ENCODE measurements around the gene SLC35F4.

SLC35F4 gene

GRCh38 chr14:57847706-57848105 lies 18.2 kb downstream of the SLC35F4 start:
- no peak for DNase-seq

- no peak for DNase-seq
Observed at GRCh38 chr14:57847096-57847495, 18.8 kb downstream of the SLC35F4 start.

GRCh38 chr14:57846596-57846995 lies 19.3 kb downstream of the SLC35F4 start:
- no peak for DNase-seq

- no peak for DNase-seq
Observed at GRCh38 chr14:57845802-57846531, 19.9 kb downstream of the SLC35F4 start.

- no peak for DNase-seq
Observed at GRCh38 chr14:57845316-57845715, 20.6 kb downstream of the SLC35F4 start.

GRCh38 chr14:57837267-57837666 lies 28.6 kb downstream of the SLC35F4 start:
- DNase-seq = no peak

- no peak for DNase-seq
Observed at GRCh38 chr14:57835766-57836165, 30.1 kb downstream of the SLC35F4 start.

GRCh38 chr14:57834961-57835360 lies 30.9 kb downstream of the SLC35F4 start:
- no peak for DNase-seq

GRCh38 chr14:57834001-57834598 lies 31.8 kb downstream of the SLC35F4 start:
- no peak for DNase-seq

- no peak for DNase-seq
Observed at GRCh38 chr14:57833323-57833722, 32.6 kb downstream of the SLC35F4 start.

GRCh38 chr14:57831981-57832380 lies 33.9 kb downstream of the SLC35F4 start:
- DNase-seq = no peak

- no peak for DNase-seq
Observed at GRCh38 chr14:57828713-57829112, 37.2 kb downstream of the SLC35F4 start.

GRCh38 chr14:57823015-57823660 lies 42.8 kb downstream of the SLC35F4 start:
- no peak for DNase-seq

- DNase-seq = no peak
Observed at GRCh38 chr14:57822081-57822480, 43.8 kb downstream of the SLC35F4 start.

GRCh38 chr14:57820581-57820980 lies 45.3 kb downstream of the SLC35F4 start:
- DNase-seq = no peak

- no peak for DNase-seq
Observed at GRCh38 chr14:57818511-57818910, 47.4 kb downstream of the SLC35F4 start.

- no peak for DNase-seq
Observed at GRCh38 chr14:57816568-57817284, 49.2 kb downstream of the SLC35F4 start.

- DNase-seq = no peak
Observed at GRCh38 chr14:57814726-57815125, 51.2 kb downstream of the SLC35F4 start.

- no peak for DNase-seq
Observed at GRCh38 chr14:57812741-57813140, 53.2 kb downstream of the SLC35F4 start.

GRCh38 chr14:57811998-57812546 lies 53.8 kb downstream of the SLC35F4 start:
- no peak for DNase-seq

- DNase-seq = no peak
Observed at GRCh38 chr14:57809808-57810207, 56.1 kb downstream of the SLC35F4 start.

- no peak for DNase-seq
Observed at GRCh38 chr14:57797160-57797559, 68.7 kb downstream of the SLC35F4 start.

GRCh38 chr14:57796556-57796955 lies 69.3 kb downstream of the SLC35F4 start:
- DNase-seq = no peak
